ENCODE data around the gene HNF1A. TPM values are rescaled to one million over a fixed set of nuclear protein-coding genes. Genes with fewer than 3 reads are reported as not detected.

HNF1A gene
- polyA plus RNA-seq, 1 donor from 2014 or later = not detected

DNA sequence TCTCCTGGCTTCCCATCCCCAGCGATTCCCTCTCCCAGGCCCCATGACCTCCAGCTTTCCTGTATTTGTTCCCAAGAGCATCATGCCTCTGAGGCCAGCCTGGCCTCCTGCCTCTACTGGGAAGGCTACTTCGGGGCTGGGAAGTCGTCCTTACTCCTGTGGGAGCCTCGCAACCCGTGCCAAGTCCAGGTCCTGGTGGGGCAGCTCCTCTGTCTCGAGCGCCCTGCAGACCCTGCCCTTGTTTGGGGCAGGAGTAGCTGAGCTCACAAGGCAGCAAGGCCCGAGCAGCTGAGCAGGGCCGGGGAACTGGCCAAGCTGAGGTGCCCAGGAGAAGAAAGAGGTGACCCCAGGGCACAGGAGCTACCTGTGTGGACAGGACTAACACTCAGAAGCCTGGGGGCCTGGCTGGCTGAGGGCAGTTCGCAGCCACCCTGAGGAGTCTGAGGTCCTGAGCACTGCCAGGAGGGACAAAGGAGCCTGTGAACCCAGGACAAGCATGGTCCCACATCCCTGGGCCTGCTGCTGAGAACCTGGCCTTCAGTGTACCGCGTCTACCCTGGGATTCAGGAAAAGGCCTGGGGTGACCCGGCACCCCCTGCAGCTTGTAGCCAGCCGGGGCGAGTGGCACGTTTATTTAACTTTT, 23.6 kb downstream of the HNF1A start:
- no peak for TF ChIP-seq SMC3 (conservative IDR thresholded peaks at IDR 0.05; ENCODE audit: poor library complexity)
- no peak for TF ChIP-seq EZH2 (IDR thresholded peaks at IDR 0.05; ENCODE audit: borderline replicate concordance, insufficient read depth, low read length, poor library complexity, severe bottlenecking)
- no peak for TF ChIP-seq EP300 (conservative IDR thresholded peaks at IDR 0.05; ENCODE audit: poor library complexity, severe bottlenecking)
- TF ChIP-seq, protein P1, sequence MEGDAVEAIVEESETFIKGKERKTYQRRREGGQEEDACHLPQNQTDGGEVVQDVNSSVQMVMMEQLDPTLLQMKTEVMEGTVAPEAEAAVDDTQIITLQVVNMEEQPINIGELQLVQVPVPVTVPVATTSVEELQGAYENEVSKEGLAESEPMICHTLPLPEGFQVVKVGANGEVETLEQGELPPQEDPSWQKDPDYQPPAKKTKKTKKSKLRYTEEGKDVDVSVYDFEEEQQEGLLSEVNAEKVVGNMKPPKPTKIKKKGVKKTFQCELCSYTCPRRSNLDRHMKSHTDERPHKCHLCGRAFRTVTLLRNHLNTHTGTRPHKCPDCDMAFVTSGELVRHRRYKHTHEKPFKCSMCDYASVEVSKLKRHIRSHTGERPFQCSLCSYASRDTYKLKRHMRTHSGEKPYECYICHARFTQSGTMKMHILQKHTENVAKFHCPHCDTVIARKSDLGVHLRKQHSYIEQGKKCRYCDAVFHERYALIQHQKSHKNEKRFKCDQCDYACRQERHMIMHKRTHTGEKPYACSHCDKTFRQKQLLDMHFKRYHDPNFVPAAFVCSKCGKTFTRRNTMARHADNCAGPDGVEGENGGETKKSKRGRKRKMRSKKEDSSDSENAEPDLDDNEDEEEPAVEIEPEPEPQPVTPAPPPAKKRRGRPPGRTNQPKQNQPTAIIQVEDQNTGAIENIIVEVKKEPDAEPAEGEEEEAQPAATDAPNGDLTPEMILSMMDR (IDR thresholded peaks at IDR 0.05; ENCODE audit: poor library complexity, severe bottlenecking) = no peak
- TF ChIP-seq MXI1 (conservative IDR thresholded peaks at IDR 0.05; ENCODE audit: poor library complexity, severe bottlenecking) = no peak
- H3K4me3 ChIP-seq (ENCODE audit: low read length) = no peak overlapping the region

DNA sequence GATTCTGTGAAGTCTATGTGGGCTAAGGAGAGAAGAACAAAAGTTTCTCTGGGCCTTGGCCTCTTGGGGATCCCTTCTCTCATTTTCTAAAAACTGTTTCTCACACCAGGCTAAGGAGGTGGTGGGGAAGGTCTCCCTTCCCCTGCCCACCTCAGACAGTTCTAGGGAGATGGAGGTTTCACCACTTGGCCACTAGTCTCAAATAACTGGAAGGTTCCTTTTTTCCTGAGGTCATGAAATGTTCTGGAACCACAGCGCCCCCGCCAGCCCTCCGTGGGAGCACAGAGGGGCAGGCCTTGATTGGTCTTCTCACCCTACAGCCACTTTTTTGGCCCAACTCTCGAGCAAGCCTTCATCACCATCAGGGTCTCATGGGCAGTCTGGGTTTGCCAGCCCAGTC, 25.3 kb downstream of the HNF1A start:
- H3K79me2 ChIP-seq (replicated peaks; ENCODE audit: insufficient read depth, low read length) = no peaks in the 10 kb centered on the region
- no peak overlapping the region for H3K4me2 ChIP-seq (ENCODE audit: low read length)
- no peaks in the 10 kb centered on the region for H3K9me3 ChIP-seq (ENCODE audit: low read length)
- H3K9me2 ChIP-seq (ENCODE audit: insufficient read depth, low read length) = no peaks in the 10 kb centered on the region
- H3K4me3 ChIP-seq (ENCODE audit: low read length) = no peak overlapping the region
- peaks cover 5% of the 10 kb centered on the region for H3K36me3 ChIP-seq (ENCODE audit: insufficient read depth, low read length)
- H4K20me1 ChIP-seq (ENCODE audit: insufficient read depth) = no peaks in the 10 kb centered on the region
- H2AFZ ChIP-seq (ENCODE audit: low read depth, low read length) = no peak overlapping the region
- H3K27ac ChIP-seq (ENCODE audit: low read length) = no peak overlapping the region
- H3K27me3 ChIP-seq (ENCODE audit: insufficient read depth, low read depth, low read length) = no peaks in the 10 kb centered on the region
- no peaks in the 10 kb centered on the region for H3F3A ChIP-seq (ENCODE audit: insufficient read depth, low read length, poor library complexity, severe bottlenecking)
- no peak for TF ChIP-seq POLR2AphosphoS5 (IDR thresholded peaks at IDR 0.05)
- TF ChIP-seq SMC3 (conservative IDR thresholded peaks at IDR 0.05; ENCODE audit: poor library complexity) = no peak
- TF ChIP-seq, protein P2, sequence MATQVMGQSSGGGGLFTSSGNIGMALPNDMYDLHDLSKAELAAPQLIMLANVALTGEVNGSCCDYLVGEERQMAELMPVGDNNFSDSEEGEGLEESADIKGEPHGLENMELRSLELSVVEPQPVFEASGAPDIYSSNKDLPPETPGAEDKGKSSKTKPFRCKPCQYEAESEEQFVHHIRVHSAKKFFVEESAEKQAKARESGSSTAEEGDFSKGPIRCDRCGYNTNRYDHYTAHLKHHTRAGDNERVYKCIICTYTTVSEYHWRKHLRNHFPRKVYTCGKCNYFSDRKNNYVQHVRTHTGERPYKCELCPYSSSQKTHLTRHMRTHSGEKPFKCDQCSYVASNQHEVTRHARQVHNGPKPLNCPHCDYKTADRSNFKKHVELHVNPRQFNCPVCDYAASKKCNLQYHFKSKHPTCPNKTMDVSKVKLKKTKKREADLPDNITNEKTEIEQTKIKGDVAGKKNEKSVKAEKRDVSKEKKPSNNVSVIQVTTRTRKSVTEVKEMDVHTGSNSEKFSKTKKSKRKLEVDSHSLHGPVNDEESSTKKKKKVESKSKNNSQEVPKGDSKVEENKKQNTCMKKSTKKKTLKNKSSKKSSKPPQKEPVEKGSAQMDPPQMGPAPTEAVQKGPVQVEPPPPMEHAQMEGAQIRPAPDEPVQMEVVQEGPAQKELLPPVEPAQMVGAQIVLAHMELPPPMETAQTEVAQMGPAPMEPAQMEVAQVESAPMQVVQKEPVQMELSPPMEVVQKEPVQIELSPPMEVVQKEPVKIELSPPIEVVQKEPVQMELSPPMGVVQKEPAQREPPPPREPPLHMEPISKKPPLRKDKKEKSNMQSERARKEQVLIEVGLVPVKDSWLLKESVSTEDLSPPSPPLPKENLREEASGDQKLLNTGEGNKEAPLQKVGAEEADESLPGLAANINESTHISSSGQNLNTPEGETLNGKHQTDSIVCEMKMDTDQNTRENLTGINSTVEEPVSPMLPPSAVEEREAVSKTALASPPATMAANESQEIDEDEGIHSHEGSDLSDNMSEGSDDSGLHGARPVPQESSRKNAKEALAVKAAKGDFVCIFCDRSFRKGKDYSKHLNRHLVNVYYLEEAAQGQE (IDR thresholded peaks at IDR 0.05; ENCODE audit: borderline replicate concordance) = no peak
- no peak for TF ChIP-seq MXI1 (conservative IDR thresholded peaks at IDR 0.05; ENCODE audit: poor library complexity, severe bottlenecking)
- no peak overlapping the region for H3K9ac ChIP-seq (ENCODE audit: low read length)

More for the DNA sequence above, 23.6 kb downstream of the HNF1A start:
- H3K27ac ChIP-seq (ENCODE audit: low read length) = no peak overlapping the region
- no peak overlapping the region for H3K9ac ChIP-seq (ENCODE audit: low read length)
- H3F3A ChIP-seq (ENCODE audit: insufficient read depth, low read length, poor library complexity, severe bottlenecking) = no peaks in the 10 kb centered on the region
- H3K36me3 ChIP-seq (ENCODE audit: insufficient read depth, low read length) = peaks cover 5% of the 10 kb centered on the region
- H3K9me2 ChIP-seq (ENCODE audit: insufficient read depth, low read length) = no peaks in the 10 kb centered on the region
- no peaks in the 10 kb centered on the region for H3K27me3 ChIP-seq (ENCODE audit: insufficient read depth, low read depth, low read length)
- H3K79me2 ChIP-seq (replicated peaks; ENCODE audit: insufficient read depth, low read length) = no peaks in the 10 kb centered on the region
- no peaks in the 10 kb centered on the region for H4K20me1 ChIP-seq (ENCODE audit: insufficient read depth)
- H3K4me2 ChIP-seq (ENCODE audit: low read length) = no peak overlapping the region
- no peak overlapping the region for H2AFZ ChIP-seq (ENCODE audit: low read depth, low read length)
- H3K9me3 ChIP-seq (ENCODE audit: low read length) = no peaks in the 10 kb centered on the region
